Upper lobe of left lung (tissue), 6 donors: ENCODE measurements around the gene ITPK1. TPM values are rescaled to one million over a fixed set of nuclear protein-coding genes. Genes with fewer than 3 reads are reported as not detected.

Source experiments
- ATAC-seq, 2 donors: fragments of 200-7000 bp; cut with Tn5 transposase; one replicate each; pipeline ENCODE4 v1.9.1; 2022; ENCODE audit warnings: mild to moderate bottlenecking in 2 of 2, moderate library complexity in 2 of 2; ENCODE audit not compliant: low FRiP score in 2 of 2
- DNase-seq, 2 donors: peaks; one replicate each; pipeline ENCODE4 v3.0.0-alpha.2; 2019 to 2020
- H3K27ac ChIP-seq, 4 donors: fragments of 200-600 bp; sonication (generic); one replicate each; pipeline ENCODE4 v1.5.1; 2016 to 2019
- H3K27me3 ChIP-seq, 4 donors: fragments of 200-600 bp; sonication (generic); one replicate each; pipeline ENCODE4 v1.5.1; 2017 to 2019
- H3K36me3 ChIP-seq, 4 donors: fragments of 200-600 bp; sonication (generic); one replicate each; pipeline ENCODE4 v1.5.1; 2016 to 2019
- H3K4me1 ChIP-seq, 4 donors: fragments of 200-600 bp; sonication (generic); one replicate each; pipeline ENCODE4 v1.5.1; 2018 to 2019
- H3K4me3 ChIP-seq, 4 donors: fragments of 200-600 bp; sonication (generic); one replicate each; pipeline ENCODE4 v1.5.1; 2017 to 2019; ENCODE audit warnings: mild to moderate bottlenecking in 2 of 4, moderate library complexity in 1 of 4
- H3K9me3 ChIP-seq, 4 donors: fragments of 200-600 bp; sonication (generic); one replicate each; pipeline ENCODE4 v1.5.1; 2018 to 2019
- CTCF ChIP-seq, 6 experiments: fragments of 450-650 bp in 4 of 6; fragments of 200-600 bp in 2 of 6; sonication (generic) in 2 of 6; IDR thresholded peaks; one replicate each; pipeline ENCODE4 v1.5.1; 2016 to 2019; ENCODE audit warnings: antibody characterized with exemption in 6 of 6
- EP300 ChIP-seq, 4 donors: sonication (generic); formaldehyde crosslinking; IDR thresholded peaks; one replicate each; pipeline ENCODE4 v1.5.1; 2017; ENCODE audit warnings: antibody characterized with exemption in 4 of 4, control low read depth in 2 of 4
- POLR2A ChIP-seq, 4 donors: fragments of 450-650 bp; IDR thresholded peaks; one replicate each; pipeline ENCODE4 v1.5.1; 2016 to 2017; ENCODE audit warnings: antibody characterized with exemption in 4 of 4, mild to moderate bottlenecking in 2 of 4
- POLR2AphosphoS5 ChIP-seq, 2 donors: sonication (generic); formaldehyde crosslinking; IDR thresholded peaks; one replicate each; pipeline ENCODE4 v1.5.1; 2017; ENCODE audit warnings: antibody characterized with exemption in 2 of 2
- WGBS, 2 donors: methylation state at CpG; one replicate each; pipeline ENCODE4 v1.1.5; 2017 to 2018; 5-methylcytosine and 5-hydroxymethylcytosine counted together
- total RNA-seq, 6 donors: library from RNA; depleted of rRNA in 4 of 6; stranded (reverse); fragments of >200 nt in 4 of 6; gene quantifications; one replicate each; pipeline versions ENCODE4 v1.1.0 to v1.2.1, GENCODE V29; 2016 to 2021
- donor health status: DM: no; HTN: no; CAD: no; lungs with moderate emphysema.
- donor health status: DM: no; HTN: yes; CAD: no; lungs with severe emphysema.

Gene ITPK1
- total RNA-seq, 6 donors from 2014 or later: 41.9 to 128 (median 86.1) TPM

- Histone ChIP-seq H3K36me3 (no peaks in the 10 kb centered on the region), H3K9me3 (no peaks in the 10 kb centered on the region), H3K4me1 (peaks cover 59 to 74% (median 62%) of the 10 kb centered on the region in 4 donors), H3K27me3 (no peaks in the 10 kb centered on the region), H3K4me3 (no peak overlapping the region), H3K27ac (peak overlapping the region in 1 of 4 donors; percentile 77)
- DNase-seq (no peak), ATAC-seq (peak in 1 of 2 donors; percentile 42)
- no peak for TF ChIP-seq EP300 (IDR thresholded peaks at IDR 0.05)
- TF ChIP-seq POLR2AphosphoS5 (IDR thresholded peaks at IDR 0.05): no peak
- TF ChIP-seq POLR2A (IDR thresholded peaks at IDR 0.05): no peak
- TF ChIP-seq CTCF (IDR thresholded peaks at IDR 0.05): no peak
- 84 to 85% methylated on average over 16 of the region's 16 CpGs for WGBS, 2 donors
Observed at GRCh38 chr14:93045965-93046704, 69.6 kb downstream of the ITPK1 start.

GRCh38 chr14:93045211-93045674 lies 70.5 kb downstream of the ITPK1 start:
- ATAC-seq: no peak
- H3K4me3 ChIP-seq: no peak overlapping the region
- H3K27ac ChIP-seq: peak overlapping the region; percentile 77 to 88 (median 82)
- no peaks in the 10 kb centered on the region for H3K9me3 ChIP-seq
- no peak for DNase-seq
- 70 to 82% methylated on average over 6 to 9 of the region's 9 CpGs for WGBS, 2 donors
- no peaks in the 10 kb centered on the region for H3K36me3 ChIP-seq
- no peak for TF ChIP-seq CTCF (IDR thresholded peaks at IDR 0.05)
- TF ChIP-seq EP300 (IDR thresholded peaks at IDR 0.05): no peak
- no peak for TF ChIP-seq POLR2AphosphoS5 (IDR thresholded peaks at IDR 0.05)
- TF ChIP-seq POLR2A (IDR thresholded peaks at IDR 0.05): no peak
- H3K4me1 ChIP-seq: peaks cover 65 to 77% (median 68%) of the 10 kb centered on the region in 4 donors
- H3K27me3 ChIP-seq: no peaks in the 10 kb centered on the region

GRCh38 chr14:93044556-93044955 lies 71.2 kb downstream of the ITPK1 start:
- Histone ChIP-seq H3K27ac (peak overlapping the region; percentile 77 to 88 (median 82)), H3K9me3 (no peaks in the 10 kb centered on the region), H3K36me3 (no peaks in the 10 kb centered on the region), H3K27me3 (no peaks in the 10 kb centered on the region), H3K4me1 (peaks cover 65 to 77% (median 69%) of the 10 kb centered on the region in 4 donors), H3K4me3 (no peak overlapping the region)
- 62 to 92% methylated on average over 9 of the region's 9 CpGs for WGBS, 2 donors
- DNase-seq (peak in 1 of 2 donors; percentile 64), ATAC-seq (peak in 1 of 2 donors; percentile 54)
- TF ChIP-seq POLR2A (IDR thresholded peaks at IDR 0.05) (no peak), CTCF (IDR thresholded peaks at IDR 0.05) (no peak), EP300 (IDR thresholded peaks at IDR 0.05) (no peak), POLR2AphosphoS5 (IDR thresholded peaks at IDR 0.05) (no peak)

- DNase-seq (no peak), ATAC-seq (no peak)
- Histone ChIP-seq H3K4me3 (no peak overlapping the region), H3K27me3 (no peaks in the 10 kb centered on the region), H3K36me3 (no peaks in the 10 kb centered on the region), H3K27ac (peak overlapping the region; percentile 77 to 88 (median 82)), H3K4me1 (peaks cover 64 to 78% (median 71%) of the 10 kb centered on the region in 4 donors), H3K9me3 (no peaks in the 10 kb centered on the region)
- 81 to 89% methylated on average over 7 of the region's 7 CpGs for WGBS, 2 donors
- no peak for TF ChIP-seq EP300 (IDR thresholded peaks at IDR 0.05)
- no peak for TF ChIP-seq CTCF (IDR thresholded peaks at IDR 0.05)
- no peak for TF ChIP-seq POLR2AphosphoS5 (IDR thresholded peaks at IDR 0.05)
- no peak for TF ChIP-seq POLR2A (IDR thresholded peaks at IDR 0.05)
Observed at GRCh38 chr14:93044121-93044520, 71.6 kb downstream of the ITPK1 start.
